HG03432 (cell line): Measurements from ENCODE around the gene TMIGD1.

Experiments used
- ATAC-seq: cut with Tn5 transposase; IDR thresholded peaks from one replicate; pipeline ENCODE4 v1.9.1; 2021; ENCODE audit warnings: mild to moderate bottlenecking, moderate library complexity; ENCODE audit not compliant: unreplicated experiment

The TMIGD1 gene

DNA sequence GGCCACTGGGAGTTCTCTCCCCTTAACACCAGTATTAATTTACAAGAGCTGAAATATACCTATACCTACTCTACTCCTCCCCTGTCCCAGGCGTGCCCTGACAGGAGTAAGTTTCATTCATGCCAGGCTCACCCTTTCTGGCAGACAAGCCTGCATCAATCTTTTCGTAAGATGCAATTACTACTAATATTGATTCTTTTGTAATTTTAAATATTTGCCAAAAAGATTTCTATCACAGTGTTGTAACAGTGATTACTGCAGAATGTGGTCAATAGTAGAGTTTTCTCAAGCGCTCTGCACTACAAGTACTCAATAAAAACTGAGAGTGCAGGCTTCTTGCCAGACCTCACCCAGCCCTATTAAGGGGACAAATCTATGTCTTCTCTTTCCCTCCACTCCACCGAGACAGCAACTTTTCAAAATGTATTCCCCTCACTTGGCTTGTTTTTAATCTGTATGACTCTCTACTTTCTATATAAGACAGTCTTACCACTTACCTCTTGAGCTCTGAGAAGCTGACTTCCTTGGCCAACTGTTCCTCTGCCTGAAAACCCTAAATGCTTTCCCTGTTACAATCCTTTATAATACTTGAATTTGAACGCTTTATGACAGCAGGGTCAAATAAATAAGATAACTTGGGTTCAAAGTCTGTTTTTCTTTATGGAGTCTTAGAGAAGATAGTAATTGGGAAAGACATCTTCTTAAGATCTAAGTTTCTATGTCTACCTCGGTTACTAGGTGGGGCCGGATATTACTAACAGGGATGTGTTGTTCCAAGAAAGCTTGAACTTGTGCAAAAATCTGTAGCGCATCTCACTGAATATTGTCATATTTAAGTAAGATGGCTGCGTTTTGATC lies at the start of gene TMIGD1:
Gene TMIGD1 (minus strand): TSS at position 555 of the 858 bp plus-strand sequence. CDS start 1,924 bp downstream, outside the sequence.
- ATAC-seq: no peak

- no peak for ATAC-seq
Observed at GRCh38 chr17:30382345-30382744, 48.5 kb upstream of the TMIGD1 start.

DNA sequence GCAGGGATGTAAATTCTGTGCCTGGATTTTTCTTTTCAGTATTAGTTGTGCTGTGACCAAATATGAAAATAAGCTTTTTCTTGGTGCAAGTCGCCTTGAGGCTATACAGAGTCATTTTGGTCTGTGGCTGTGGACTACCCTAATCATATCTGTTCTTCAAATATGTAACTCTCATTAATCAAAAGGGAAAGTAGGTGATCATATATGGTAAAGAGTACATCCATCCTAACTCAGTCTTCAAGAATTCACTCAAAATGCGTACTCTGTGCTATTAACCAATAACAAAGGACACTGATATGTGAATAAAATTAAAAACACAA lies 47.4 kb upstream of the TMIGD1 start:
- ATAC-seq: no peak

DNA sequence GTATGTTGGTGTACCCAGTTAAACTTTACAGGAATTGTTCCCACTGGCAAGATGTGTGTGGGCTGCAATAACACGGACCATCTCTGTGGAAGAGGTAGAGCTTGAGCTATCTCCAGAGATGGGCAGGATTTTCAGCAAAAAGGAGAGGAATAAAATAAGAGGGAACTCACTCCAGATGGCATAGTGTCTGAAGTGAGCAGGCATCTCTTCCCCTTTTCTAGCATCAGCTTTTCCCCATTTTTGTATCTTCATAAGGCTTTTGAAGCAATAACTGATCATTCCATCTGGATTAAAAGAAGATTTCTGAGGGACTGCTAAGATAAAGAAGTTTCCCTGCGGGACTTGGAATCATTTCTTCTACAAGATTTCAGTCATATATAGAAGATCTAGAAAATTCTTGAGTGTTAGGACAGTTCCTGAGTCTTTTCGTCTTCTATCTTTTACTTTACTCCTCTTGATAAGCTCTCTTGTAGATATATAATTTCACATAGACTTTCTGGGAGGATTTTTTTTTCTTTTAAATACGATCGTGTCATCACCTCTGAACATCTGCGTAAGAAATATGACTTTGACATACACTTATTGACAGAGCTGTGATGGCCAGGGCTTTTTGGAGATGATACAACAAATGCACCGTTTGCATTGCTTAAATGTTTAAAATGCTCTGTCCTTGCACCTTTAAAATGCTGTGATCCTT lies 46.9 kb upstream of the TMIGD1 start:
- ATAC-seq: no peak

DNA sequence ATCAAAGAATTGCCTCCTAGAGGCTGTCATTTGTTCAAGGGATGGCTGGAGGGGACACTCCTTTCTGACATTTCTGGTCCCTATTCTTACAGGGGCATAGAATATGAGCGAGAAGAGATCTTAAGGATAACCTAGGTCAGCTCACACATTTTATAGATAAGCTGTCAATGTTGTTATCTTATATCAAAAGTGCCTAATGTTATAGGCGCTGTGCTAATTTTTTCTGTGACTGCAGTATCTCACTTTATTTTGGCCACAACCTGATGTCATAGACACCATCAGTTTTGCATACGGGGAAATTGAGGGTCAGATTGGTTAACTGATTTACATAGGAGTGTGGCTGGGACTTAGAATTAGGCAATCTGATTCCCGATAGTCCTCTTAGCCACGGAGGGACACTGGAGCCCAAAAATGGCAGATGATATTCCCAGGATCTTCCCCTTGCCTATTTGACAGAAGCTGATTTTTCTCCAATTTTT lies 46.1 kb upstream of the TMIGD1 start:
- ATAC-seq: no peak

DNA sequence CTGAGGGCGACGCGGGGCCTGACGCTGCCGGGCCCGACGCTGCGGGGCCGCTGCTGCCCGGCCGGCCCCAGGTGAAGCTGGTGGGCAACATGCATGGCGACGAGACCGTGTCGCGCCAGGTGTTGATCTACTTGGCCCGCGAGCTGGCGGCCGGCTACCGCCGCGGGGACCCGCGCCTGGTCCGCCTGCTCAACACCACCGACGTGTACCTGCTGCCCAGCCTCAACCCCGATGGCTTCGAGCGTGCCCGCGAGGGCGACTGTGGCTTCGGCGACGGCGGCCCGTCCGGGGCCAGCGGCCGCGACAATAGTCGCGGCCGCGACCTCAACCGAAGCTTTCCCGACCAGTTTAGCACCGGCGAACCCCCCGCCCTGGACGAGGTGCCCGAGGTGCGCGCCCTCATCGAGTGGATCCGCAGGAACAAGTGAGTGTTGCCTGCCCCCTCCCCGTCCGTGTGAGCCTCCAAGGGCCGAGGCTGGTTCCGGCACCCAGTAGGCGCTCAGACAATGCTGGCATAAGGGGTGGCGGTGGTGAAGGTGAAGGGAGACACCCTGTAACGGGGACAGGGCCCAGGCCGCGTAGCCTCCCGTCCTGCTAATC lies 45.5 kb upstream of the TMIGD1 start:
- ATAC-seq: peak; percentile 15

GRCh38 chr17:30378825-30379302 lies 45.0 kb upstream of the TMIGD1 start, which contains the start of gene CPD:
Gene CPD (plus strand): TSS chr17:30378927. CDS start chr17:30378981, 54 bp downstream.
- ATAC-seq: peak; percentile 87

- peak; percentile 10 for ATAC-seq
Observed at GRCh38 chr17:30378241-30378824, 44.5 kb upstream of the TMIGD1 start.

GRCh38 chr17:30377574-30378240 lies 43.9 kb upstream of the TMIGD1 start:
- no peak for ATAC-seq

DNA sequence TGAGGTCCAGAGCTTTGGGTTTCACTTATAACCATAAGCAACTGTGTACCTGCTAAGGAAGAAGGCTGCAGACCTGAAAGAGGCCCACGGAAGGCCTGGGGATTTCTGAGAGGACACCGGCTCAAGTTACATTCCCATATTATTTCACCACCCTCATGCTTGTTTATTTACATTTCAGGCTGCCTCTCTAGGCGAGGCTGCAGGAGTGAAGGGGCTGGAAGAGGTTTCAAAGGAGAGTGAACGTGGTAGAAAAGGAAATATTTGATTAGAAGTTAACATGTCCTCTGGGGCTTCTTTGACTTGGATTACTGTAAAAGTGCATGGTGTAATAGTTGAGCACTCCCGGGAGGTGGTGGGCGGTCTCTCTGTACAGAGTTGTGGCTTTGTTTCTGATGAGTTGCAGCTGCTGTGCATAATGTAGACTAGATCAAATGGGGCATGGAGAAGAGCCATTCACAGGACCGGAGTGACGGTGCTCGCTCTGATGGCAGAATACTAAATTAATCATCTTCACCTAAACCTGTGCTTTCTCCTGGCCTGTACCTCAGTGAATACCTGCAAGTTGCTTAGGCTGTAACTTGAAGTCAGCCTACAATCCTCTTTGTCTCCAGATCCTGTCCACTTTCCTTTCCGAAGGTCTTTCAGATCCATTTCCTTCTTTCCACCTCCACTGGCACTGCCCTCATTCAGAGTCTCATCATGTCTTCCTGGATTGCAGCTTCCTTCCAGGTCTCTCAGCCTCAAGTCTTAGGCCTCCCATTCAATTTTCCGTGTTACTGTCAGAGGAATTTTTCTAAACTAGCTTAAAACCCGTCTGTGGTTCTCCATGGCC lies 43.0 kb upstream of the TMIGD1 start:
- ATAC-seq: no peak

GRCh38 chr17:30375661-30376060 lies 41.8 kb upstream of the TMIGD1 start:
- ATAC-seq: no peak

- ATAC-seq: no peak
Observed at GRCh38 chr17:30372755-30373154, 38.9 kb upstream of the TMIGD1 start.

GRCh38 chr17:30369995-30370394 lies 36.1 kb upstream of the TMIGD1 start:
- ATAC-seq: no peak

DNA sequence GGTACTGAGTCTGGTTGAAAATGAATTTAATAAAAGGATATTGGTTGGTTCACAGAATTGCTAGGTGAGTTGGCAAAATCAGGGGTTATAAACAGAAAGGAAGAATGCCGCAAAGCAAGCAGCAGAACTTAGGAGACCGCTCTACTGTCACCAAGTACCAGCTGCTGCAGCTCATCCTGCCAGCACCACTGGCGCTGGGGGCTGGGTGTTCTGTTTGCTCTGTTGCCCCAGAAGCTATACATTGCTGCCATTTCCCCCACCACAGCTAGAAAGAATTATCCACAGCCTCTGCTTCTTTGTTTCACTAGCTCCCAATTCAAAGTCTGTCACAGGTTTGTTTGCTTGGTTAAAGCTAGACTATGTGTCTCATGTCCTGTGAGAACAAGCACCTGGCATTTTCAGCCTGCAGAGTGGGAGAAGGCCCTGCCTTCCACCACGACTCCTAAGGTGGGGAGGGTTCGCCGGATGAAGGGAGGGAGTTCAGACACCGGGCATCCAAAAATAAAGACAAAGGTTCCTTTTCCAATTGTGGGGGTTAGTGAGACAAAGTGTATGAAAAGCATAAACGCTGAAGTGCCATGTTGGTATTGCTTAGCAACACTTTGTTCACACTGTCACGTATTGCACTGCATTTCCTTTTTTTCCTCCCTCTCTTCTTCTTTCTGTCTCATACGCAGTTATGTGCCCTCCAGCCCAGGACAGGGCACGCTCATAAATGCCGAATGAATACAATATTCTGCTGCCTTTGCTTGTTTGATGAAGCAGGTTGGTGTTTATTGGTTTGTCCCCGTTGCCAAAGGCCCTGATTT lies 35.3 kb upstream of the TMIGD1 start:
- ATAC-seq: no peak

DNA sequence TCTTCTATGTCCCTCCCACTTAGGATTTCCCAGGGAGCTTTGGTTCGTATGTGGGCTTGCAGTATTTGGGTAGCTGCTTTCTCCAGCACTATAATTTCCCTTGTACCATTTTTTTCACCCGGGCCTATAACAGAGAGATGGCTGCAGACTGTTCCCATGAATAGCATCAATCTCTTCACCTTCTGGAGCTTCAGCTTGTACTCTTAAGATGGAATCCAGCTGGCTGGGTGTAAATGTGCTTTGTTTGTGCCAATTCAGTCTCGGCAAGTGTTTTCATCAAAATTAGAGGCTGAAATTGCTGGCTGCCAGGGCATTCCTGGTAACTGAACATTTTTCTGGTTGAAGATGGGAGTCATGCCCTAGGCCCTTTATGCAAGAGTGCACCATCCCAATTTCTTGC lies 32.7 kb upstream of the TMIGD1 start:
- ATAC-seq: no peak

- peak; percentile 90 for ATAC-seq
Observed at GRCh38 chr17:30363715-30364202, 29.9 kb upstream of the TMIGD1 start.

DNA sequence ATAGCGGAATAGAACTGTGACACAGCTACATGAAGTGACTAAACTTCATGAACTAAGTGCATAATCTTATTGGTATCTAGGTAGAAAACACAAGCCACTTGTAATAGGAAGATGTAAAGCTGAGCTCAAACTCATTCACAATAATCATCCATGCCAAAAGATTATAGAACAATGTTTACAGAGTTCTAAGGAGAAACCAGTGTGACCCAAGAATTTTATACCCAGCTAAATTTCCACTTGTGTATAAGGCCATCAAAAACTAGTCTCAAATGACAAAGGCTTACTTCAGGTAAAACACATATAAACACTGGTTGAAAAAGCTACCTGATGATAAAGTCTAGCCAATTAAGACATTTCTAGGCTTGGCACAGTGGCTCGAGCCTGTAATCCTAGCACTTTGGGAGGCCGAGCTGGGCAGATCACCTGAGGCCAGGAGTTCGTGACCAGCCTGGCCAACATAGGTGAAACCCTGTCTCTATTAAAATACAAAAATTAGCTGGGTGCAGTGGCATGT lies 28.0 kb upstream of the TMIGD1 start:
- ATAC-seq: no peak

DNA sequence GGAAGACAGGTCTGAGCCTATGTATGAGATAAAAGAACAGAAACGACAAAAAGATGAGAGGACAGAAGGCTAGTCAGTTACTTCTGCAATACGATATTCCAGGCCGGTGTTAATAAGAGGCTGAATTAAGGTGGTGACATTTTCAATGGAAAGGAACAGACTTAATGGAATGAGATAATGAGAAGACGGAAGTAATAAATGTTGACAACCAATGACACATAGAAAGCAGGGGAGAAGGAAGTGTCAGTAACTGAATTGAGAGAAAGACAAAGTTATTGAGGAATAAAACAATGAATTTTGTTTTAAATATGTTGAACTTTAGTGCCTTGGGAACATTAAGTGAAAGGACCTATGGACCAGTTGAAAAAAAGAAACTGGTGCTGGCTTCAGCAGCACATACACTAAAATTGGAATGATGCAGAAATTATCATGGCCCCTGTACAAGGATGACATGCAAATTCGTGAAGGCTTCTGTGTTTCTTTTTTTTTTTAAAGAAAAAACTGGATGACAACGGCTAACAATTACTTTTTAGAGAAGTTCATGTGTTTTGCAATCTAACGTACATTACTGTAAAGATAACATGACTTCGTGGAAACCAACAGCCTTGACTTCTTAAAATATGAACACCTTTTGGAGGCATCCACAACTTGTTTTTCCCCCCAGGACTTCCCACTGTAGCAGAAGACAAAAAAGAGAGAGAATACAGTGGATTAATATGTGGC lies 26.4 kb upstream of the TMIGD1 start:
- ATAC-seq: no peak
